NCI-H2107 treated with DMSO at 0.1 percent for 48 hours (cell line): ENCODE measurements around the gene SACM1L.
"Not testable (repeated sequence)": the region's sequence is repeated elsewhere in the genome, so short reads cannot be mapped to it uniquely, and the experiment has no call there.

Experiments
- DNase-seq: peaks from one replicate; lab custom pipeline; 2025; ENCODE audit not compliant: unreplicated experiment; lab: John Stamatoyannopoulos, UW

The SACM1L gene

DNA sequence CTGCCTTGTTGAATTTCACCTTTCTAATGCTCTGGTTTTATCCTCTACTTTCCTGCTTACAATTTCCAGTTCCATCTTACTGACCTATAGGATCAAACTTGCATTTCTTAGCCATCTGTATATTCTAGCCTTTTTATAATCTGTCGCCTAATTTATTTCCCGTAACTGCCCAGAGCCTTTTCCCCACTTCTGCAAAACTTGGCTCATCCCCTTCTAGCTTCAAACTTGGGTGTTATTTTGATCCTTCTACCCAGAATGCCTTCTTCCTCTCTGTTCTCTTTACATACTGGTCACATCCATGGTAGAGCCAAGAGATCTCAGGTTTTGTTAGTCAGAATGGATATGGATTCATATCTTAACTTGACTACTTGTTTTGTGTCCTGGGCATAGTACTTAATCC lies 2.6 kb downstream of the SACM1L start:
- DNase-seq = no peak

DNA sequence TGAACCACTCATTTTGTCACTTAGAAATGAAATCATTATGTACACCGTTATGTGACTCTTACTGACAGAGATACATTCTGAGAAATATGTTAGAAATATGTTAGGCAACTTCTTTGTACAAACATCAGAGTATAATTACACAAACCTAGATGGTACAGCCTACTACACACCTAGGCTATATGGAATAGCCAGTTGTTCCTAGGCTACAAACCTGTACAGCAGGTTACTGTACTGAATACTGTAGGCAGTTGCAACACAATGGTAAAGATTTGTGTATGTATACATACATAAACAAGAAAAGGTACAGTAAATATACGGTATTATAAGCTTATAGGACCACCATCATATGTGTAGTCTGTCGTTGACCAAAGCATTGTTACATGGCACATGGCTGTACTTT lies 3.7 kb downstream of the SACM1L start:
- no peak for DNase-seq

DNA sequence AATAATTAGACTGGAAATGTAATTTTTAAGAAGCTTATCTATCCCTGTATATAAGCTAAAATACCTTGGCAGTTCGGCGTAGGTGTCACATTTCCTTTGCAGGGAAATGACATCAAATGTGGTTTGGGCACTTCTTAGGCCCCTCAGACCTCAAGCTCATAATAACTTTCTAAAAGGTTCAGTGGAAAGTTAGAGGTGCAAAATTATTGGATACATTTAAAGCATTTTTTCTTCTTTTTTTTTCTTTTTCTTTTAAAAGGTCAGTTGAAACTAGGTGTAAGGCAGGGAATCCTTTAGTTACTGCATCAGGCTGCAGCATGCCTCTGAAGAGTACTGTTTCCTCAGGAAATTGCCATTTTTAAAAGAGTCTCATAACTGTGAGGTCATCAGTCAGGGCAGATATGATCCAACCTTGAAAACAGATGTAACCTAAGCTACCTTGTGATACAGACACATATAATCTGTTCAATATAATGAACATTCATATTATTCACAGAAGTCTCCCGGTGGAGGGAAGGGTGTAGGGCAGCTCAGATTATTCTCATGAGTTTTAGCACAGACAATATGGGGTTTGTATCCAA lies 4.8 kb downstream of the SACM1L start:
- no peak for DNase-seq

DNA sequence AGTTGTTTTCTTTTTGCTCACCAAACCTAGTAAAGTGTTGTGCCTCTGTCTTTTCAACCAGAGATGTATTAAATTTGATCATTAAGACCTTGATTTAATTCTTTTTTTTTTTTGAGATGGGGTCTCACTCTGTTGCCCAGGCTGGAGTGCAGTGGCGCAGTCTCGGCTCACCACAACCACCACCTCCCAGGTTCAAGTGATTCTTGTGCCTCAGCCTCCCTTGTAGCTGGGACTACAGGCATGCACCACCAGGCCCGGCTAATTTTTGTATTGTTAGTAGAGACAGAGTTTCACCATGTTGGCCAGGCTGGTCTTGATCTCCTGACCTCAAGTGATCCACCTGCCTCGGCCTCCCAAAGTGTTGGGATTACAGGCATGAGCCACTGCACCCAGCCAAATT lies 6.0 kb downstream of the SACM1L start:
- not testable (repeated sequence) for DNase-seq

DNA sequence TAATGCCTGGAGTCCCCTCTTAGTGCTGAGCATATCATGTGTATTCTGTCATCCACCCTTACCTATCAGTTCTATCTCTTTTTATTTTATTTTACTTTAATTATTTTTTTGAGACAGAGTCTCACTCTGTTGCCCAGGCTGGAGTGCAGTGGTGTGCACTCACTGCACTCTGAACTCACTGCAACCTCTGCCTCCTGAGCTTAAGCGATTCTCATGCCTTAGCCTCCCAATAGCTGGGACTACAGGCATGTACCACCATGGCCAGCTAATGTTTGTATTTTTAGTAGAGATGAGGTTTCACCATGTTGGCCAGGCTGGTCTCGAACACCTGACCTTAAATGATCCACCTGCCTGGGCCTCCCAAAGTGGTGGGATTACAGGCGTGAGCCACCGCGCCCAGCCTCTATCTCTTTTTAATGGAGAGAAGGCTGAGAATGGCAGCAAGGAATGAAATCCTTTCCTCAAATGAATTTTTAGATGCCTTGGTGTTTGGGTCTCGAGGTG lies 11.4 kb downstream of the SACM1L start:
- DNase-seq = no peak

GRCh38 chr3:45701172-45701867 lies 12.1 kb downstream of the SACM1L start:
- DNase-seq = no peak

GRCh38 chr3:45704301-45704943 lies 15.2 kb downstream of the SACM1L start:
- DNase-seq = no peak

GRCh38 chr3:45705839-45706808 lies 16.9 kb downstream of the SACM1L start:
- DNase-seq = no peak

DNA sequence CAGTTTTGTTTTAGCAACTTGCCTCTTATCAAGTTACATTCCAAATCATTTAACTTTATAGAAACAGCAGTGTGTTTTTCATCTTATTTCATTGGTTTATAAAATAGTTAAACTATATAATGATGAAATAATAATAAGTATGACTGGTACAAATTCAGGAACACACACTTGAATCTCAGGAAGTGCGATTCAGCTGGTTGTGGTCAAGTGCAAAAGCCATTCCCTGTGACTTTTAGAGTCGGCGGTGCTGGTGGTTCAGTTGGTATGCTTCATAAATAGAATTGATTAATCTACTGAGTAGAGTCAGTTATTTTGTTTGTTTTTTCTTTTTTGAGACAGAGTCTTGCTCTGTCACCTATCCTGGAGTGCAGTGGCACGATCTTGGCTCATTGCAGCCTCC lies 22.7 kb downstream of the SACM1L start:
- no peak for DNase-seq

GRCh38 chr3:45712434-45713110 lies 23.4 kb downstream of the SACM1L start:
- no peak for DNase-seq

DNA sequence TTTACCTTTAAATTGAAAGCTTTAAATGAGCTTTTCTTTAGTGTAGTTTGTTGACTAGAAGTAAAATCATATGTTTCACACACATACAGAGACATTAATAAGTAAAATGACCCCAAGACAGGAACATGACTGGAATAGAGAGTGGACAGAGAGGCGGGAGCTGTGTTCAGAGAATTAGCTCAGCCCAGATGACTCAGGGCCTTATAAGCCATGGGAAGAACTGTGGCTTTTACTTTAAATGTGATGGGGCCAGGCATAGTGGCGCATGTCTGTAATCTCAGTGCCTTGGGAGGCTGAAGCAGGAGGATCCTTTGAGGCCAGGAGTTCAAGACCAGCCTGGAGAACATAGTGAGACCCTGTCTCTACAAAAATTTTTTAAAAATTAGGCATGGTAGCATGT lies 26.7 kb downstream of the SACM1L start:
- no peak for DNase-seq

DNA sequence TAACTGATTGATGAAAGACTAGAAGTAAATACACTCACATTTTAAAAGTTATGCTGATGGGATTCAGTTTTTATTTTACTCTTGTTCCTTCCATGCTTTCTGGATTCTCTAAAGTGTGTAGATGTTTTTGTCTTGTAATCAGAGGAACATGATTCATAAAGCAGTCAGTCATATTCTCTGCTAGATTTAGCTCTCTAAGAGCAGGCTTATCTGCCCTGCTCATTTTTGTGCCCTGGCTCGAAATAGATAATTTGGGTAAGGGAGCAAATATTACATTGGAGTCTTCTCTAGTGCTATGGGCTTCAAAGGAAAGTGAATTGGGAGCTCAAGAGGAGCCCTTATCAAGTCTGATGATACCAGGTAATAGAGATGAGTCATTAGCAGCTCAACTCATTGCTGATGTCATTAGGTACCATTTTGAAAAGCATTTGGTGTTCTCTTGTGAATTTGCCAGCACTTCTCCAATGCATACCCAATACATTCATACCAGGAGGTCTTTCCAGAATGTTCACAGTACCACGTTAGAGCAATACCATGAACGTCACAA lies 27.7 kb downstream of the SACM1L start:
- DNase-seq = no peak

DNA sequence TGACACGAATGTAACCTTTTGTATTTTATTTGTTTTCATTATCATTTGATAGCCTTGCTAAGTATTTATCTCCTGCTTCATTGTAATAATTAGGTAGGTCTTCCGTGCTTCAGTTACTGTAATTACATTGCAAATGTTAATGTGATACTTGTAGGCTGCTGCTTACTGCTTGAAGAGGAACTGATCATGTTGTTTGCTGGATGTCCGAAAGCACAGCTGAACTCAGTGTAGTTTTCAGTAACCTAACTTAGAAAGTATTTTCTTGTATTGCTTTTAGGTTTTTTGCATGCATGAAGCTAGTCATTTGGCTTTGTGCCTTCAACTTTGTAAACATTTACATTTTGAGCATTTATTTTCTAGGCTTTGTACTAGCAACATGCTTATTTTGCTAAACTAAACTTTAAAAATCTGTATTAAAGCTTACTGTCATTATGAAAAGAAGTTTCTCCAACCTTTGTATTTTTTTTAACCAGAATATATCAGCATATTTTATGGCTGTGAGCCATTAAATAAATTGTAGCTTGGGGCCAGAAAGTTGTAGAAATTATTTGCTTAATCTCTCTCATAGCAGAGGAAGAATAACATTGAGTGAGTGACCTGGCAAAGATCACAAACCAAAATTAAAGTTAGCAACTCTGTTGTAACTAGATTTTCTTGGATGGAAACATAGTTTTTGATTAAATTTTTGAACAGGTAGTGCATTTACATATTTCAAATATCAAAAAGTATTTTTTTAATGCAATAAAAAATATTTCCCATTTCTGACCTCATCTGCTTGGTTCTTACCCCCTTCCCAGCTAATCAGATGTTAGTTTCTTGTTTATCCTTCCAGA lies 30.7 kb downstream of the SACM1L start:
- no peak for DNase-seq

DNA sequence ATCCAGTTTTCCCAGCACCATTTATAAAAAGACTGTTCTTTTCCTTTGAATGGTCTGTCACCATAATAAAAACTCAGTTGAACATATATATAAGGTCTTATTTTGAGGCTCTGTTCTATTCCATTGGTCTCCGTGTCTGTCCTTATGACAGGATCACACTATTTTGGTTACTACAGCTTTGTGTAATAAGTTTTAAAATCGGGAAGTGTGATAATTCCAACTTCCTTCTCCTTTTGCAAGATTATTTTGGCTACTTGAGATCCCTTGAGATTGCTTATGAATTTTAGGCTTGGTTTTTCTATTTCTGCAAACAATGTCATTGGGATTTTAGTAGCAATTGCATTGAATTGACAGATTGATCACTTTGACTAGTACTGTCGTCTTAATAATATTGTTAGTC lies 35.7 kb downstream of the SACM1L start:
- DNase-seq = no peak

DNA sequence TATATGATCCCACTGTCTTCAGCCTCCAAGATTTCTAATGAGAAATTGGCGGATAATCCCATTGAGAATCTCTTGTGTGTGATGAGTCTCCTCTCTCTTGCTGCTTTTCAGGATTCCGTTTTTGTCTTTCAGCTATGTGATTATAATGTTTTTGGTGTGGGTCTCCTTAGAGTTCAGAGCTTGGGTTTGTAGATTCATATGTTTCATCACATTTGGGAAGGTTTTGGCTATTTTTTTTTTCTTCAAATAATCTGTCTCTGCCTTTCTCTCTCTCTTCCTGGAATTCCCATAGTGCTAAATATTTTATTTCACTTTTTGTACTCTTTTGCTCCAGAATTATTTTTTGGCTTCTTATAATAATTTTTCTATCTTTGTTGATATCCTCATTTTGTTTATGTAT lies 40.4 kb downstream of the SACM1L start:
- no peak for DNase-seq

GRCh38 chr3:45730409-45731154 lies 41.4 kb downstream of the SACM1L start:
- DNase-seq = no peak

GRCh38 chr3:45736707-45737106 lies 47.5 kb downstream of the SACM1L start:
- no peak for DNase-seq

DNA sequence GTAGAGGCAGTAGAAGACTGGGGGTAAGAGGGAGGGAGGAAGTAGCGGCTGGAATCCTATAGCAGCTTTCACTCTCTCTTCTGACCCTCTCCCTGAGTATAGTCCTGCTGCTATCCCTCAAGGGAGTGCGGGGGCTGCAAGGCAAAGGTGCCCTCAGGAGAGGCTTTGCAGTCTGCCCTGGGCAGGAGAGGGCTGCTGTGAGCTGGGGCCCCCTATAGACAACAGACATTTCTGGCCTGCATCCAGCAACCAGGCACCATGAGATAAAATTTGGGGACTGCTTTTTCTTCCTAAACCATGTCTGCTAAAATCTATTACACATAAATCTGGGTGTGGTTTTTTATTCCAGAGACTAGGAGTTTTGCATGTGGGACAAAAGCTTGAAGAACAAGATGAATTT lies 48.0 kb downstream of the SACM1L start:
- DNase-seq = no peak

- DNase-seq = no peak
Measured at GRCh38 chr3:45739991-45740390, 50.8 kb downstream of the SACM1L start.
